Heart right ventricle (tissue), 16 donors: ENCODE results near the gene STX2. TPM values are rescaled to one million over a fixed set of nuclear protein-coding genes. Genes with fewer than 3 reads are reported as not detected.
A peak's percentile ranks its signal among the peaks of the same experiment; 100 is the strongest.

Source experiments
- ATAC-seq, 8 donors: fragments of 200-7000 bp; cut with Tn5 transposase; one replicate each; pipeline ENCODE4 v1.9.1; 2020; ENCODE audit warnings: mild to moderate bottlenecking in 8 of 8, moderate library complexity in 8 of 8, moderate number of reproducible peaks in 1 of 8
- DNase-seq, 2 donors: peaks; one replicate each; pipeline ENCODE4 v3.0.0-alpha.2; 2020
- H3K27ac ChIP-seq, 10 donors: fragments of 200-600 bp; sonication (generic) in 2 of 10; one replicate each; pipeline versions ENCODE4 v1.5.0 to v1.8.0; 2020 to 2022; ENCODE audit warnings: mild to moderate bottlenecking in 3 of 10
- H3K27me3 ChIP-seq, 7 donors: fragments of 200-600 bp; one replicate each; pipeline ENCODE4 v1.8.0; 2021 to 2022; ENCODE audit warnings: mild to moderate bottlenecking in 2 of 7
- H3K36me3 ChIP-seq, 9 donors: fragments of 200-600 bp; sonication (generic) in 1 of 9; one replicate each; pipeline versions ENCODE4 v1.5.0 to v1.8.0; 2020 to 2022; ENCODE audit warnings: mild to moderate bottlenecking in 2 of 9
- H3K4me1 ChIP-seq, 9 donors: fragments of 200-600 bp; sonication (generic) in 1 of 9; one replicate each; pipeline versions ENCODE4 v1.5.0 to v1.8.0; 2020 to 2022; ENCODE audit warnings: mild to moderate bottlenecking in 4 of 9
- H3K4me3 ChIP-seq, 10 donors: fragments of 200-600 bp; sonication (generic) in 2 of 10; one replicate each; pipeline versions ENCODE4 v1.5.0 to v1.8.0; 2020 to 2022; ENCODE audit warnings: mild to moderate bottlenecking in 7 of 10, moderate library complexity in 2 of 10
- H3K9me3 ChIP-seq, 11 donors: fragments of 200-600 bp in 10 of 11; sonication (generic) in 2 of 11; one replicate each; pipeline versions ENCODE4 v1.5.0 to v1.8.0; 2013 to 2022; ENCODE audit warnings: mild to moderate bottlenecking in 2 of 11, control low read depth in 1 of 11, moderate library complexity in 1 of 11
- CTCF ChIP-seq, 9 donors: fragments of 200-600 bp; sonication (generic) in 2 of 9; IDR thresholded peaks; one replicate each; pipeline versions ENCODE4 v1.5.0 to v1.8.0; 2021 to 2022; ENCODE audit warnings: antibody characterized with exemption in 9 of 9, mild to moderate bottlenecking in 5 of 9, moderate library complexity in 1 of 9
- WGBS, 2 donors: extraction: QIAGEN DNeasy Blood & Tissue Kit; methylation state at CpG; one replicate each; pipeline ENCODE4 v1.1.7; 2013; ENCODE audit warnings: inconsistent platforms in 1 of 2; 5-methylcytosine and 5-hydroxymethylcytosine counted together
- intact Hi-C, 10 donors: fragments of 100-400 bp; cut with DNase I; formaldehyde crosslinking; loops; one replicate each; pipeline versions ENCODE4 v1.11.1 to v1.14.2; 2022
- polyA plus RNA-seq, 2 donors: library from polyadenylated mRNA; stranded (reverse); fragments of 200-250 nt; gene quantifications; one replicate each; pipeline ENCODE4 v1.2.3, GENCODE V29; 2013
- total RNA-seq, 10 donors: library from RNA; stranded (reverse); fragmentation: NEBNext Ultra II Directional in 3 of 10; extraction: Animal tissue kit (Norgen Biotek cat#: 25700) in 3 of 10; gene quantifications; one replicate each; pipeline versions ENCODE4 v1.2.1 to v1.2.4, GENCODE V29; 2021 to 2023
- donor health status: Arrhythmogenic right ventricular cardiomyopathy.
- donor health status: ischemic (EF 13 %, LVEDD 7.1; RV severe dilation, severe dysfunction).
- donor health status: healthy with polysubstance abuse.
- donor health status: DM: no; HTN: yes; CAD: no.
- donor health status: DM: no; HTN: no; CAD: no.
- donor health status: ischemic (EF 25% LVEDD 6.9; RV normal size, moderate dysfunction).
- donor health status: ischemic (EF 25% LVEDD 5.7; RV mildly dilated, moderate dysfunction).
- donor health status: healthy.
- donor health status: DM: yes; HTN: yes; CAD: no.
- donor health status: Ischemic cardiomyopathy.
- donor health status: ischemic (EF 35%, LVEDD 5.7; RV mildly dilated, moderate dysfunction).
- donor health status: nonischemic (EF 11% LVEDD 7.7; RV severe dilation, severe dysfunction).
- donor health status: DM: yes; HTN: yes; CAD: no.
- donor health status: PGD.
- donor health status: ischemic (EF 29% LVEDD 5.4; RV normal size, mild dysfunction).
- donor health status: nonischemic (EF 23%, LVEDD 6.1; RV moderate dilation, normal function).

Gene STX2
- total and polyA plus RNA-seq, 12 donors: 6.0 to 17.0 (median 11.6) TPM

- Histone ChIP-seq H3K9me3 (peaks cover 0 to 8% (median 0%) of the 10 kb centered on the region in 11 donors), H3K36me3 (no peaks in the 10 kb centered on the region), H3K27me3 (no peaks in the 10 kb centered on the region), H3K4me1 (peaks cover 0 to 7% (median 0%) of the 10 kb centered on the region in 9 donors), H3K4me3 (no peak overlapping the region), H3K27ac (peak overlapping the region in 2 of 10 donors; percentile 31 to 39)
- DNase-seq (no peak), ATAC-seq (peak in 6 of 8 donors; percentile 72 to 88 (median 80))
- 38 to 45% methylated on average over 7 of the region's 7 CpGs for WGBS, 2 donors
- intact Hi-C loops: no loop called here
- TF ChIP-seq CTCF (IDR thresholded peaks at IDR 0.05): no peak
Observed at GRCh38 chr12:130847112-130847511, 8.1 kb upstream of the STX2 start.

- intact Hi-C loops: no loop called here
- Histone ChIP-seq H3K27ac (no peak overlapping the region), H3K27me3 (no peaks in the 10 kb centered on the region), H3K36me3 (no peaks in the 10 kb centered on the region), H3K4me1 (peaks cover 0 to 7% (median 0%) of the 10 kb centered on the region in 9 donors), H3K9me3 (peaks cover 0 to 8% (median 0%) of the 10 kb centered on the region in 11 donors), H3K4me3 (no peak overlapping the region)
- ATAC-seq: no peak
- no peak for DNase-seq
- no peak for TF ChIP-seq CTCF (IDR thresholded peaks at IDR 0.05)
Observed at GRCh38 chr12:130846369-130846768, 7.3 kb upstream of the STX2 start.

GRCh38 chr12:130839770-130840404 is 837 bp upstream of the STX2 start:
- Histone ChIP-seq H3K27ac (peak overlapping the region in 3 of 10 donors; percentile 17 to 36 (median 24)), H3K27me3 (no peaks in the 10 kb centered on the region), H3K36me3 (no peaks in the 10 kb centered on the region), H3K4me3 (peak overlapping the region in 9 of 10 donors; percentile 61 to 96 (median 84)), H3K9me3 (no peaks in the 10 kb centered on the region), H3K4me1 (peaks cover 9 to 25% (median 17%) of the 10 kb centered on the region in 9 donors)
- no peak for ATAC-seq
- WGBS, 2 donors: 69 to 74% methylated on average over 11 of the region's 11 CpGs
- intact Hi-C loops: loop anchor here in 3 of 10 donors (1.0 to 5.0 kb wide), 2 partner anchors 31 to 32 kb away; partner anchors contain the start of gene RAN (in 2 of the 3)
- no peak for DNase-seq
- peak in 1 of 9 donors; percentile 0 for TF ChIP-seq CTCF (IDR thresholded peaks at IDR 0.05)

- no peaks in the 10 kb centered on the region for H3K9me3 ChIP-seq
- H3K4me3 ChIP-seq: peak overlapping the region; percentile 61 to 96 (median 84)
- 2 to 3% methylated on average over 34 to 38 of the region's 38 CpGs for WGBS, 2 donors
- no peak for TF ChIP-seq CTCF (IDR thresholded peaks at IDR 0.05)
- peak in 1 of 2 donors; percentile 21 for DNase-seq
- H3K4me1 ChIP-seq: peaks cover 9 to 33% (median 17%) of the 10 kb centered on the region in 9 donors
- intact Hi-C loops: loop anchor here in 2 of 10 donors (5.0 kb wide), 1 partner anchor 34 kb away; the partner anchor contains the start of gene RAN (in 2 of the 2)
- no peaks in the 10 kb centered on the region for H3K36me3 ChIP-seq
- peak; percentile 10 to 68 (median 34) for ATAC-seq
- peak overlapping the region; percentile 43 to 79 (median 66) for H3K27ac ChIP-seq
- H3K27me3 ChIP-seq: no peaks in the 10 kb centered on the region
Observed at GRCh38 chr12:130838284-130838950, 633 bp downstream of the STX2 start.
